Neural progenitor cell (in vitro differentiated cells): ENCODE results near the gene RAB40AL.
"Not testable (repeated sequence)": the region's sequence is repeated elsewhere in the genome, so short reads cannot be mapped to it uniquely, and the experiment has no call there.

Source experiments
- CTCF ChIP-seq: fragments of 200-600 bp; sonication (generic); IDR thresholded peaks from 2 replicates; pipeline ENCODE4 v1.5.1; 2017; ENCODE audit warnings: antibody characterized with exemption, mild to moderate bottlenecking
- EZH2 ChIP-seq: fragments of 200-600 bp; sonication (generic); IDR thresholded peaks from 2 replicates; pipeline ENCODE4 v1.6.1; 2017; ENCODE audit warnings: antibody characterized with exemption, mild to moderate bottlenecking, moderate library complexity

- TF ChIP-seq CTCF, EZH2: not testable (repeated sequence)
Observed at GRCh38 chrX:102971536-102971935, 34.5 kb downstream of the RAB40AL start.
